Effector memory CD4-positive, alpha-beta T cell (primary cell): Measurements from ENCODE around the gene UNC80.

ENCODE experiments used
- DNase-seq, 3 donors: peaks; one replicate each; pipeline ENCODE4 v3.0.0-alpha.2; 2020
- H3K27ac ChIP-seq: 2 replicates; pipeline ENCODE4 v1.7.0; 2013; ENCODE audit warnings: mild to moderate bottlenecking, low read length, moderate library complexity; ENCODE audit not compliant: insufficient read depth, poor library complexity, severe bottlenecking
- H3K27me3 ChIP-seq: replicated peaks from 2 replicates; pipeline ENCODE4 v1.7.0; 2013; ENCODE audit warnings: mild to moderate bottlenecking, low read length; ENCODE audit not compliant: insufficient read depth, control insufficient read depth, poor library complexity, severe bottlenecking
- H3K36me3 ChIP-seq: 2 replicates; pipeline ENCODE4 v1.7.0; 2013; ENCODE audit warnings: mild to moderate bottlenecking, low read length, moderate library complexity; ENCODE audit not compliant: control insufficient read depth, insufficient read depth
- H3K4me1 ChIP-seq: 2 replicates; pipeline ENCODE4 v1.7.0; 2013; ENCODE audit warnings: low read length, mild to moderate bottlenecking; ENCODE audit not compliant: control insufficient read depth, insufficient read depth, poor library complexity, severe bottlenecking
- H3K4me3 ChIP-seq: 2 replicates; pipeline ENCODE4 v1.7.0; 2013; ENCODE audit warnings: low read length, low read depth, mild to moderate bottlenecking; ENCODE audit not compliant: insufficient read depth, poor library complexity, severe bottlenecking
- H3K9me3 ChIP-seq: 2 replicates; pipeline ENCODE4 v1.7.0; 2013; ENCODE audit warnings: mild to moderate bottlenecking, low read length, moderate library complexity; ENCODE audit not compliant: control insufficient read depth

UNC80 gene

GRCh38 chr2:210000464-210001324 lies 229.1 kb downstream of the UNC80 start:
- no peaks in the 10 kb centered on the region for H3K27me3 ChIP-seq
- no peaks in the 10 kb centered on the region for H3K36me3 ChIP-seq
- DNase-seq = no peak
- H3K4me3 ChIP-seq = no peak overlapping the region
- no peaks in the 10 kb centered on the region for H3K9me3 ChIP-seq
- peaks cover 5% of the 10 kb centered on the region for H3K4me1 ChIP-seq
- H3K27ac ChIP-seq = no peak overlapping the region

- Histone ChIP-seq H3K27me3 (no peaks in the 10 kb centered on the region), H3K4me1 (peaks cover 5% of the 10 kb centered on the region), H3K4me3 (peak within 1 kb of the TSS; percentile 71), H3K27ac (peak within 1 kb of the TSS; percentile 56), H3K36me3 (no peaks in the 10 kb centered on the region), H3K9me3 (no peaks in the 10 kb centered on the region)
- peak; percentile 93 to 95 (median 94) for DNase-seq
These were observed 230.8 kb downstream of the UNC80 start, which contains the start of gene RPE for GRCh38 chr2:210002158-210003157. TSS of gene RPE (plus strand) at chr2:210002638. CDS start at chr2:210002662, 24 bp downstream.

GRCh38 chr2:210003359-210003758 lies 231.7 kb downstream of the UNC80 start:
- H3K36me3 ChIP-seq = no peaks in the 10 kb centered on the region
- H3K4me3 ChIP-seq = peak overlapping the region; percentile 71
- H3K27me3 ChIP-seq = no peaks in the 10 kb centered on the region
- peak overlapping the region; percentile 56 for H3K27ac ChIP-seq
- H3K4me1 ChIP-seq = peaks cover 5% of the 10 kb centered on the region
- no peak for DNase-seq
- no peaks in the 10 kb centered on the region for H3K9me3 ChIP-seq

- Histone ChIP-seq H3K27me3 (no peaks in the 10 kb centered on the region), H3K36me3 (no peaks in the 10 kb centered on the region), H3K4me1 (peaks cover 5% of the 10 kb centered on the region), H3K27ac (no peak overlapping the region), H3K4me3 (no peak overlapping the region), H3K9me3 (no peaks in the 10 kb centered on the region)
- no peak for DNase-seq
These were observed 233.2 kb downstream of the UNC80 start for GRCh38 chr2:210004881-210005280.

GRCh38 chr2:210007895-210008294 lies 236.3 kb downstream of the UNC80 start:
- peaks cover 3% of the 10 kb centered on the region for H3K36me3 ChIP-seq
- H3K9me3 ChIP-seq = no peaks in the 10 kb centered on the region
- no peaks in the 10 kb centered on the region for H3K4me1 ChIP-seq
- no peak overlapping the region for H3K27ac ChIP-seq
- no peaks in the 10 kb centered on the region for H3K27me3 ChIP-seq
- no peak for DNase-seq
- H3K4me3 ChIP-seq = no peak overlapping the region

GRCh38 chr2:210009126-210009525 lies 237.5 kb downstream of the UNC80 start:
- no peak overlapping the region for H3K27ac ChIP-seq
- H3K4me1 ChIP-seq = no peaks in the 10 kb centered on the region
- DNase-seq = no peak
- H3K9me3 ChIP-seq = no peaks in the 10 kb centered on the region
- H3K27me3 ChIP-seq = no peaks in the 10 kb centered on the region
- no peak overlapping the region for H3K4me3 ChIP-seq
- peaks cover 3% of the 10 kb centered on the region for H3K36me3 ChIP-seq

GRCh38 chr2:210009896-210010295 lies 238.3 kb downstream of the UNC80 start:
- no peak overlapping the region for H3K27ac ChIP-seq
- H3K27me3 ChIP-seq = no peaks in the 10 kb centered on the region
- H3K4me1 ChIP-seq = no peaks in the 10 kb centered on the region
- no peak overlapping the region for H3K4me3 ChIP-seq
- H3K9me3 ChIP-seq = no peaks in the 10 kb centered on the region
- DNase-seq = no peak
- peaks cover 6% of the 10 kb centered on the region for H3K36me3 ChIP-seq

GRCh38 chr2:210020138-210020537 lies 248.5 kb downstream of the UNC80 start:
- H3K27ac ChIP-seq = no peak overlapping the region
- DNase-seq = no peak
- H3K9me3 ChIP-seq = no peaks in the 10 kb centered on the region
- H3K4me1 ChIP-seq = no peaks in the 10 kb centered on the region
- no peaks in the 10 kb centered on the region for H3K27me3 ChIP-seq
- no peak overlapping the region for H3K4me3 ChIP-seq
- H3K36me3 ChIP-seq = peaks cover 75% of the 10 kb centered on the region

- H3K4me1 ChIP-seq = no peaks in the 10 kb centered on the region
- no peaks in the 10 kb centered on the region for H3K9me3 ChIP-seq
- H3K27me3 ChIP-seq = no peaks in the 10 kb centered on the region
- peaks cover 52% of the 10 kb centered on the region for H3K36me3 ChIP-seq
- no peak overlapping the region for H3K27ac ChIP-seq
- H3K4me3 ChIP-seq = no peak overlapping the region
- DNase-seq = no peak
These were observed 251.2 kb downstream of the UNC80 start for GRCh38 chr2:210022824-210023223.
